Femur (tissue), 1 donor: ENCODE measurements around the gene P2RY2.

Experiments used
- DNase-seq: peaks from one replicate; pipeline ENCODE4 v3.0.0-alpha.2; 2017

The P2RY2 gene

DNA sequence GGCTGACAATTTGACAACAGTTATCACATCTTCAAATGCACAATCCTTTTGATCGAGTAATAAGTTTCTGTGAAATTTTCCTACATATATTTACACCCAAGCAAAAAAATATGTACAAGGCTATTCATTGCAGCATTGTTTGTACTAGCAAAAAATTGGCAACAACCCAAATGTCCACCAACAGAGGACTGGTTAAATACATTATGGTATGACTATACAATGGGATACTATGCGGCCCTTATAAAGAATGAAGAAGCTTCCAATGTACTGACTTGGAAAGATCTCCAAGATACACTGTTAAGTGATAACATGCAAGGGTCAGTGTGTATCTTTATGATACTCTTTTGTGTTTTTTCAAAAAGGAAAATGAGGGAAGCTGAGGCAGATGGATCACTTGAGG, 8.2 kb upstream of the P2RY2 start:
- no peak for DNase-seq

- DNase-seq = no peak
Measured at GRCh38 chr11:73210916-73211667, 7.0 kb upstream of the P2RY2 start.

DNA sequence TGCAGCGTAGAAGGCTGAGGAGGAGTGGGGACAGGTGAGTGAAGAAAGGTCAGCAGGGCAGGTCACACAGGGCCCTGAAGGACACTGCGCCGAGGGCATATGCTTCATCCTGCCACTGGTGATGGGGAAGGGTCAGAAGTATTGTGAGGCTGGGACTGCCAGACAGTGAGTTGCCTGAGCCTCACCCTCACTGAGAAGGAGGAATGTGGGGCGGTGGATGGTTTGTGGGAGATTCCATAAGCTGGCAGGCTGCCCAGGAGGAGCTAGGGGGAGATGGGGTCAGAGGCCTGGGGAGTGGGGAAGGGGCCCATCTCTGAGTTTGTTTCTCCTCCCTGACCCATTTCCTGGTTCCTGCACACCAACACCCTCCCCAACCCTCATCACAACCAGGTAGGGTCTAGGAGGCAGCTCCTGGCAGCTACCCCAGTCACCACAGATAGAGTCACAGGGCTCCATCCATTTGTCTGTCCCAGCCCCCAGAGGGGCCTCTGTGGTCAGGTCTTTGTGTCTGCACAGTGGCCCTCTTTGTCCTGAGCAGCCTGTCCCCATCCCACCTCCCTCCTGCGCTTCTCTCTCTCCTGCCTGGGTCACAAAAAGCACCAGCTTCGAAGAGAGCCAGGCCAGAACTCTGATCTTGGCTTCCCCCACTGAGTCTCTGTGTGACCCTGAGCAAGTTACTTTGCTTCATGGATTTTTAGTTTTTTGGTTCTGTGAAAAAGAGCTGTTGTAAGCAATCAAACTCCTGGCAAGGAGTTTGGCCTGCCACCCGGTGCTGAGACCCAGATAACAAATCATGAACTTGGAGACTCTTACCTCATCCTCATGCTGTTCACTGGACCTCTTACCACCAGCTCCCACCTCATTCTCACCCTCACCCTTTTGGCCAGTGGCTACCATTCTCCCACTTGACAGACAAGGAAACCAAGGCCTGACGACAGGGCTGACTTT, 4.6 kb upstream of the P2RY2 start:
- DNase-seq = no peak

GRCh38 chr11:73215191-73216134, 2.6 kb upstream of the P2RY2 start:
- no peak for DNase-seq

DNA sequence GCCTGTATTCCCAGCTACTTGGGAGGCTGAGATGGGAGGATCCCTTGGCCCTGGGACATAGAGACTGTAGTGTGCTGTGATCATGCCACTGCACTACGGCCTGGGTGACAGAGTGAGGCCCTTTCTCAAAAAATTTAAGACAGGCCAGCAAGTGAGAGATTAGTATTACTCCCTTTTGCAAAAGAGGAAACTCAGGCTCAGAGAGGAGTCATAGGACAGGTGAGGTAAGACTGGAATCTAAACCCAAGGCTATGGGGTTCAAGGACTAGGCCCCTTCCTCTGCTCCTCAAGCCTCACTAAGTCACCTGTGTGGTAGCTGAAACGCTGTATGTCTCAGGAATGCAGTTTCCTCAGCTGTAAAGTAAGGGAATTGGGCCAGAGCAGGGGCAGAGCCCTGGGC, 1.6 kb upstream of the P2RY2 start:
- DNase-seq = no peak

GRCh38 chr11:73217131-73217809, 811 bp upstream of the P2RY2 start:
- no peak for DNase-seq

GRCh38 chr11:73217810-73218105, 323 bp upstream of the P2RY2 start:
- DNase-seq = no peak

DNA sequence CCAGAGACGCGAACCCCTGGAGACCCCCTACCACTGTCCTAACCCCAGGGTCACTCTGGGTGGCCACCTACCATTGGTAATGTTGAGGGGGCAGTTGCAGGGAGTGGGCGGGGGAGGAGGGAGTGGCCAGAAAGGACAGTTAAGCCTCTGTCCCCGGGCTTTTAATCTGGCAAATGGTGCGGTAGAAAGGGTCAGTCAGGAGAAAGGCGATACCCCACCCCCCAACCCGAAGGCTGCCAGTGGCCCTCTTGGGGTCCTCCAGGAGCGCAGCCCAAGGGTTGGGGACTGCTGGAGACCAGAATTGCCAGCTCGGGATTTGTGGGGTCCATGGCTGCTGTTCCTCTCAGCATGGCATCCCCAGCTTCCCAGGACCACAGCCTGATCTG, 742 bp downstream of the P2RY2 start:
- DNase-seq = no peak

- peak; percentile 7 for DNase-seq
Measured at GRCh38 chr11:73219396-73220285, 1.6 kb downstream of the P2RY2 start.

DNA sequence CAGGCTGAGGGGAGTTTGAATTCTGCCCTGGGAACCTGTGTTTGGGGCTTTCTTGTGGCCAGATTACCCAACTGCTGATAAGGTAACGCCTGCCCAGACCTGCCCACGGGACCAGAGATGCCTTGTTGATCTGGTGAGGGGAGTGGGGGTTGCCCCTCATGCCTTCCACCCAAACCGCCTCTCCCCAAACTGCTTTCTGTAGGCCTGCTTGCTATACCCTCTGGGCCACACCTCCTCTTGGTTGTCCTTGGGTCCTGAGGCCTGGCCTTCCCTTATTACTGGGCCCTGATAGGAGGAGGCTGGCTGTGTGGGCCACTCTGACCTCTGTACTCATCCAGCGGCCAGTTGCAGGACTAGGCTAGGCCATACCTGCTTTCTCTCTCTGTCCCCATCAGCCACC, 3.4 kb downstream of the P2RY2 start:
- peak; percentile 6 for DNase-seq

GRCh38 chr11:73221996-73222395, 3.9 kb downstream of the P2RY2 start:
- DNase-seq = peak; percentile 10

DNA sequence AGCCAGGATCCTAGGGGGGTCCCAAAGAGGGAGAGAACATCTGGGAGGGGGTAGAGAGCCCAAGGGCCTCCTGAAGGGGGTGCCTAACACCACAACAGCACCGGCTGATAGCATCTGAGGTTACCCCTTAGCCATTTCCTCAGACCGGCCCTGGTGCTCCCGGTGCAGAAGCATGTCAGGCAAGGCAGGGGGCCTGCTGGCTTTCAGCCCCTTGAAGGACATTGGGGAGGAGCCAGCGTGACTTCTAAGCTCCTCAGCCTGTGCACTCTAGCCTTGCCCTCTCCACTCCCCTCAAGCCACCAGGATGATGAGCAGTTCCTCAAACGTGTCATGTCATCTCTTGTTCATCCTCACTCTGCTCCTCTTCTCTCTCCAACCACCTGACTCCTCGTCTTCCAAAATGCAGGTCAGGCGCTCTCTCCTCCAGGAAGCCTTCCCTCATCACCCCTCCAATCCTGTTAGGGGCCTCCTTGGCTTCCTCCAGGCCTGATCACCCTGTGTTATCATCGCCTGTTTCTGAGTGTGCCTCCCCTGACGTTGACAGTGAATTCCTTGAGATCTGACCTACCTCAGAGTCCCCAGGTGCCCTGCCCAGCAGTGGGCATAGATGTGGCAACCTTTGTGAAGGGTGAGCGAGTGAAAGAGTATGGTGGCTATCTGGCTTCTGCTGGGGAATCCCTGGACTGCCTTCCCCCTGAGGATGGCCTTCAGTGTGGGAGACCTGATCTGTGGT, 6.1 kb downstream of the P2RY2 start:
- peak; percentile 13 for DNase-seq

DNA sequence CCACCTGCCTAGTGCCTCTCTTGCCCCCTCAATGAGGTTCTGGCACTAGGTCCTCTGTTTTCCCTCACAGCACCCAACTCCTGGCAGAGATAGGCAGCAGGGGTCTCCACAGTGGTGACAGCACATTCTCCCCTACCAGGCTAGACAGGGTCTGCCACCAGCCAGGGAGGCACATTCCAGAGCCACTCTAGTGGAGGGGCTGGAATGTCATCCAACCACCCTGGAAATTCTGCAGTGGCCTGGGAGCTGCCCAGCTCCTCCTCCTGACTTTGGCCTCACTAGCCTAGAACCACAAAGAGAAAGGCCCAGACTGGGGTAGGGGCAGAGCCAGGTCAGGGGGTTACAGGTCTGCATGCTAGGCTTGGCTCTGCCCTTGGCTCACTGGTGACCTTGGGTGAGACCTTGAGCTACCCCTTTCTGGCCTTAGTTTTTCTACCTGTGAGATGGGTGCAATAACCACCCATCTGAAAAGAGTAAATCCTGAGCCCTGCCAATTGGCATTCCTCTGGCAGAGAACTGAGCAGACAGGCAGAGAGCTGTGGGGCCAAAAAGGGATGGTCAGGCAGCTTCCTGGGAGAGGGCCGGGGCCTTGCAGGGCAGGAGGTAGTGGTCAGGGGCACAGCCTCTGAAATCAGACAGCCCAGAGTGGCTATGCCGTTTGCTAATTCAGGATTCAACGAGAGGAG, 7.1 kb downstream of the P2RY2 start:
- DNase-seq = peak; percentile 12

GRCh38 chr11:73225851-73226250, 7.8 kb downstream of the P2RY2 start:
- DNase-seq = peak; percentile 4

DNA sequence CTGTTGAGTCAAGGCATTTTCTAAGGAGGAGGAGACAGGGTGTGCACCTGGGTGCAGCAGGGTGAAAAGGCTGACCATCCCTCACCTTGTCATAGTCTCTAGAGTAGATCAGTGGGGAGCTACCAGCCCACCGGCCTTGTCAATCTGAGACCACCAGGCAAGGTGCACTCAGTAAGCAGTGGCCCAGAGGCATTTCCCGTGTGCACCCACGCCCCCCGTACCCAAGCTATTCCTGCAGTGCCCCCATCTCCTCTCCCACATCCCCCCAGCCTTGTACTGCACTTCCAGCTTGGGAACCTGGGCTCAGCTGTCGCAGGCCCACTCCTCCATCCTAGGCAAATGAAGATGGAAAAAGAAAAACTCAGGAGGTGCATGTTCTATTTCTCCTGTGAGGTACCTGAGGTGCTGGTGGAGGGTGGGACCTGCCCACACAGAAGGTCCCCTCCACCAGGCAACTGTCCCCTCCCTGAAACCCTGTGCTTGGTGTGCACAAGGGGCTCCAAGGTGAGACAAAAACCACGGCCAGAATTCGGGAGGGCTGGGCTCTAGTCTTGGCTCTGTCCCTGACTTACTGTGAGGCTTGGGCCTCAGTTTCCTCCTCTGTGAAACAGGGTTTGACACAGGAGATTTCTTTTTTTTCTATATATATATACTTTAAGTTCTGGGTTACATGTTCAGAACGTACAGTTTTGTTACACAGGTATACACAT, 8.4 kb downstream of the P2RY2 start:
- DNase-seq = peak; percentile 10

DNA sequence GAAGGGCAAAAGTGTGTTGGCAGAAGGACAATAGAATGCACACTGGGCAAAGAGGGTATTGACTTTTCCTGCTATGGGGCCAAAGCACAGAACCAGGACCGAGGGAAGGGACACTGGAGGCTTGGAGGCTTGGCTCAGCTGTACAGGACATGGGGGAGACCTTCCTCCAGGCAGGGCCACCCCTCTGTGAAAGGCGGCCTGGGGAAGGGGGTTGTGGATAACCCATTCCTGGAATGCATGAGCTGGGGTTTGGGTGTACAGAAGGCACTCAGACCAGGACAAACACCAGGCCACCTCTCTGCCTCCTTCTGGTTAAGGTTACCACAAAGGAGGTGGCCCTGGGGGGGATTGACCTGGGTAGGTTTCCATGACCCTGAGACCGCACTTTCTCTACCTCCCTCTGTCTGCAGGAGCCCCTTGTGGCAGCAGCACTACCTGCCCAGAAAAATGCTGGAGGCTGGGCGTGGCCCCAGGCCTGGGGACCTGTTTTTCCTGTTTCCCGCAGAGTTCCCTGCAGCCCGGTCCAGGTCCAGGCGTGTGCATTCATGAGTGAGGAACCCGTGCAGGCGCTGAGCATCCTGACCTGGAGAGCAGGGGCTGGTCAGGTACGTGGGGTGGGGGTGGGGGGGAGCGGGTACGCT, 9.6 kb downstream of the P2RY2 start:
- peak; percentile 11 for DNase-seq

GRCh38 chr11:73228268-73229134, 10.4 kb downstream of the P2RY2 start:
- DNase-seq = peak; percentile 11
